Measurements from ENCODE around the gene PTPRK. TPM values are rescaled to one million over a fixed set of nuclear protein-coding genes. Genes with fewer than 3 reads are reported as not detected.

Gene PTPRK
- total and polyA plus RNA-seq, 2 experiments from 2014 or later: 26.9 to 56.4 TPM

GRCh38 chr6:128233531-128233930 is 286.9 kb downstream of the PTPRK start:
- Histone ChIP-seq H3K4me3 (no peak overlapping the region), H3K4me2 (no peak overlapping the region), H3F3A (replicated peaks; ENCODE audit: low read depth) (no peaks in the 10 kb centered on the region), H3K4me1 (ENCODE audit: insufficient read depth) (peaks cover 8% of the 10 kb centered on the region), H3K27ac (ENCODE audit: low read depth) (no peak overlapping the region), H3K36me3 (ENCODE audit: insufficient read depth) (no peaks in the 10 kb centered on the region), H2AFZ (no peak overlapping the region), H3K79me2 (replicated peaks; ENCODE audit: insufficient read depth) (no peaks in the 10 kb centered on the region), H3K9me2 (ENCODE audit: insufficient read depth) (no peaks in the 10 kb centered on the region), H4K20me1 (replicated peaks; ENCODE audit: insufficient read depth) (no peaks in the 10 kb centered on the region), H3K27me3 (ENCODE audit: insufficient read depth) (no peaks in the 10 kb centered on the region)
- DNase-seq (ENCODE audit: low spot score) (no peak), ATAC-seq (no peak)
- Mint-ChIP-seq H3K4me1 (peaks cover 8% of the 10 kb centered on the region), H3K36me3 (ENCODE audit: low read depth) (no peaks in the 10 kb centered on the region), H3K27ac (no peak overlapping the region), H3K9me3 (no peaks in the 10 kb centered on the region), H3K27me3 (ENCODE audit: insufficient read depth, low read depth, poor library complexity) (no peaks in the 10 kb centered on the region), H3K4me3 (no peak overlapping the region)
- TF ChIP-seq EZH2 (IDR thresholded peaks at IDR 0.05; ENCODE audit: low read depth, unreplicated experiment): no peak

- no peak for ATAC-seq
- no peaks in the 10 kb centered on the region for H3K9me2 ChIP-seq (ENCODE audit: insufficient read depth)
- H3K4me3 ChIP-seq: no peak overlapping the region
These were observed 290.0 kb downstream of the PTPRK start for GRCh38 chr6:128230267-128230989.

More at GRCh38 chr6:128230267-128230989, 290.0 kb downstream of the PTPRK start:
- no peak overlapping the region for H3K27ac ChIP-seq (ENCODE audit: low read depth)
- no peak for TF ChIP-seq REST (IDR thresholded peaks at IDR 0.05; ENCODE audit: unreplicated experiment)
- no peak for TF ChIP-seq JUNB (IDR thresholded peaks at IDR 0.05; ENCODE audit: unreplicated experiment)
- no peak for TF ChIP-seq ZNF114 (CRISPR knock-in tag; IDR thresholded peaks at IDR 0.05)
- no peak for TF ChIP-seq STAT1 (IDR thresholded peaks at IDR 0.05; ENCODE audit: unreplicated experiment)
- TF ChIP-seq POLR2AphosphoS5 (IDR thresholded peaks at IDR 0.05; ENCODE audit: low read depth): no peak
- TF ChIP-seq ZNF462 (CRISPR knock-in tag; IDR thresholded peaks at IDR 0.05): no peak
- TF ChIP-seq EZH2phosphoT487 (IDR thresholded peaks at IDR 0.05; ENCODE audit: unreplicated experiment): no peak
- TF ChIP-seq ZNF331 (CRISPR knock-in tag; IDR thresholded peaks at IDR 0.05; ENCODE audit: low read depth): no peak
- no peak for TF ChIP-seq CREB1 (CRISPR knock-in tag; IDR thresholded peaks at IDR 0.05; ENCODE audit: low read depth)
- no peak for DNase-seq (ENCODE audit: low spot score)
- 0 out of 3 replicates have a peak, but pooled peaks cover 3% of the 10 kb centered on the region for H3K36me3 Mint-ChIP-seq (ENCODE audit: low read depth)
- no peaks in the 10 kb centered on the region for H4K20me1 ChIP-seq (replicated peaks; ENCODE audit: insufficient read depth)
- no peak overlapping the region for H3K27ac Mint-ChIP-seq
- no peaks in the 10 kb centered on the region for H3K4me1 Mint-ChIP-seq
- no peaks in the 10 kb centered on the region for H3F3A ChIP-seq (replicated peaks; ENCODE audit: low read depth)
- no peaks in the 10 kb centered on the region for H3K36me3 ChIP-seq (ENCODE audit: insufficient read depth)
- no peak overlapping the region for H2AFZ ChIP-seq
- no peak overlapping the region for H3K4me2 ChIP-seq
- H3K27me3 ChIP-seq (ENCODE audit: insufficient read depth): no peaks in the 10 kb centered on the region
- H3K9me3 Mint-ChIP-seq: no peaks in the 10 kb centered on the region
- H3K4me1 ChIP-seq (ENCODE audit: insufficient read depth): no peaks in the 10 kb centered on the region
- no peaks in the 10 kb centered on the region for H3K79me2 ChIP-seq (replicated peaks; ENCODE audit: insufficient read depth)
- no peaks in the 10 kb centered on the region for H3K27me3 Mint-ChIP-seq (ENCODE audit: insufficient read depth, low read depth, poor library complexity)
- H3K4me3 Mint-ChIP-seq: no peak overlapping the region
